ENCODE results near the gene FGF14.

- TF ChIP-seq EZH2 (IDR thresholded peaks at IDR 0.05; ENCODE audit: low read length, unreplicated experiment) (no peak), EZH2phosphoT487 (IDR thresholded peaks at IDR 0.05; ENCODE audit: borderline replicate concordance, low read length) (no peak), CTCF (conservative IDR thresholded peaks at IDR 0.05; ENCODE audit: low read depth, low read length) (no peak)
Measured at GRCh38 chr13:102369302-102369701, 32.5 kb downstream of the FGF14 start.

All from PC-3 (cell line).